SJCRH30 (cell line): ENCODE measurements around the gene RGPD5. TPM values are rescaled to one million over a fixed set of nuclear protein-coding genes. Genes with fewer than 3 reads are reported as not detected.

Experiments used
- total RNA-seq: library from RNA; depleted of rRNA; stranded (reverse); fragments of >200 nt; shearing (Covaris generic); gene quantifications from 2 replicates; pipeline ENCODE4 v1.2.3, GENCODE V29; 2014; rRNA removed

Gene RGPD5
- total RNA-seq, 1 experiment from 2014 or later = 37.1 TPM

Other genes starting within 250 kb of the RGPD5 start
- gene SEPTIN10, start 180.3 kb upstream of the RGPD5 start, total RNA-seq = 64.8 and 72.5 TPM in 2 replicates
- gene SOWAHC, start 179.9 kb upstream of the RGPD5 start, total RNA-seq = 7.0 and 7.8 TPM in 2 replicates
- gene LIMS3, start 104.4 kb downstream of the RGPD5 start, total RNA-seq = 3.4 and 6.2 TPM in 2 replicates